Choroid plexus epithelial cell (primary cell): Measurements from ENCODE around the gene CCZ1B.
A peak's percentile ranks its signal among the peaks of the same experiment; 100 is the strongest.
"Not testable (repeated sequence)": the region's sequence is repeated elsewhere in the genome, so short reads cannot be mapped to it uniquely, and the experiment has no call there.

Experiments
- DNase-seq: peaks from one replicate; pipeline ENCODE4 v3.0.0-alpha.2; 2010; ENCODE audit warnings: low read depth
- H3K4me3 ChIP-seq: 2 replicates; pipeline ENCODE4 v1.5.1; 2011; ENCODE audit warnings: low read depth, mild to moderate bottlenecking, control low read depth, low read length, moderate library complexity
- CTCF ChIP-seq: conservative IDR thresholded peaks from 2 replicates; pipeline ENCODE4 v1.5.1; 2011; ENCODE audit warnings: low read depth, mild to moderate bottlenecking, control low read depth, inconsistent platforms, low read length, moderate library complexity

The CCZ1B gene

GRCh38 chr7:6842278-6842921 lies 16.3 kb upstream of the CCZ1B start:
- H3K4me3 ChIP-seq, DNase-seq: not testable (repeated sequence)

- not testable (repeated sequence) for H3K4me3 ChIP-seq, DNase-seq
These were observed 11.0 kb upstream of the CCZ1B start for GRCh38 chr7:6837081-6837480.

- DNase-seq, H3K4me3 ChIP-seq: not testable (repeated sequence)
These were observed 9.4 kb upstream of the CCZ1B start for GRCh38 chr7:6835521-6835920.

- no peak overlapping the region for H3K4me3 ChIP-seq
- no peak for TF ChIP-seq CTCF
- DNase-seq: no peak
These were observed 7.6 kb upstream of the CCZ1B start for GRCh38 chr7:6833636-6834035.

- no peak for TF ChIP-seq CTCF
- DNase-seq: no peak
- no peak overlapping the region for H3K4me3 ChIP-seq
These were observed 5.1 kb upstream of the CCZ1B start for GRCh38 chr7:6831018-6831725.

- not testable (repeated sequence) for H3K4me3 ChIP-seq, DNase-seq
These were observed 4.0 kb upstream of the CCZ1B start for GRCh38 chr7:6830026-6830425.

- H3K4me3 ChIP-seq, DNase-seq: not testable (repeated sequence)
These were observed 3.5 kb upstream of the CCZ1B start for GRCh38 chr7:6829616-6830015.

- H3K4me3 ChIP-seq, DNase-seq: not testable (repeated sequence)
These were observed 1.1 kb upstream of the CCZ1B start for GRCh38 chr7:6827180-6827579.

GRCh38 chr7:6825236-6826125 lies 594 bp downstream of the CCZ1B start:
- peak overlapping the region; percentile 39 for H3K4me3 ChIP-seq
- DNase-seq: not testable (repeated sequence)

- H3K4me3 ChIP-seq, DNase-seq: not testable (repeated sequence)
These were observed 4.5 kb downstream of the CCZ1B start for GRCh38 chr7:6821622-6822021.

- not testable (repeated sequence) for DNase-seq
These were observed 10.6 kb downstream of the CCZ1B start for GRCh38 chr7:6815470-6815869.

GRCh38 chr7:6813011-6813410 lies 13.1 kb downstream of the CCZ1B start:
- DNase-seq, H3K4me3 ChIP-seq: not testable (repeated sequence)

More at GRCh38 chr7:6815470-6815869, 10.6 kb downstream of the CCZ1B start:
- not testable (repeated sequence) for H3K4me3 ChIP-seq

- not testable (repeated sequence) for DNase-seq, H3K4me3 ChIP-seq
These were observed 18.1 kb downstream of the CCZ1B start for GRCh38 chr7:6807959-6808358.

GRCh38 chr7:6807393-6807918 lies 18.6 kb downstream of the CCZ1B start:
- not testable (repeated sequence) for H3K4me3 ChIP-seq, DNase-seq

GRCh38 chr7:6800331-6800730 lies 25.7 kb downstream of the CCZ1B start:
- not testable (repeated sequence) for H3K4me3 ChIP-seq, DNase-seq

GRCh38 chr7:6799887-6800286 lies 26.2 kb downstream of the CCZ1B start:
- H3K4me3 ChIP-seq, DNase-seq: not testable (repeated sequence)
